GM19438 (cell line): ENCODE measurements around the gene CIRBP.

Source experiments
- ATAC-seq: cut with Tn5 transposase; IDR thresholded peaks from one replicate; pipeline ENCODE4 v1.9.1; 2021; ENCODE audit warnings: low read depth; ENCODE audit not compliant: unreplicated experiment

CIRBP gene

DNA sequence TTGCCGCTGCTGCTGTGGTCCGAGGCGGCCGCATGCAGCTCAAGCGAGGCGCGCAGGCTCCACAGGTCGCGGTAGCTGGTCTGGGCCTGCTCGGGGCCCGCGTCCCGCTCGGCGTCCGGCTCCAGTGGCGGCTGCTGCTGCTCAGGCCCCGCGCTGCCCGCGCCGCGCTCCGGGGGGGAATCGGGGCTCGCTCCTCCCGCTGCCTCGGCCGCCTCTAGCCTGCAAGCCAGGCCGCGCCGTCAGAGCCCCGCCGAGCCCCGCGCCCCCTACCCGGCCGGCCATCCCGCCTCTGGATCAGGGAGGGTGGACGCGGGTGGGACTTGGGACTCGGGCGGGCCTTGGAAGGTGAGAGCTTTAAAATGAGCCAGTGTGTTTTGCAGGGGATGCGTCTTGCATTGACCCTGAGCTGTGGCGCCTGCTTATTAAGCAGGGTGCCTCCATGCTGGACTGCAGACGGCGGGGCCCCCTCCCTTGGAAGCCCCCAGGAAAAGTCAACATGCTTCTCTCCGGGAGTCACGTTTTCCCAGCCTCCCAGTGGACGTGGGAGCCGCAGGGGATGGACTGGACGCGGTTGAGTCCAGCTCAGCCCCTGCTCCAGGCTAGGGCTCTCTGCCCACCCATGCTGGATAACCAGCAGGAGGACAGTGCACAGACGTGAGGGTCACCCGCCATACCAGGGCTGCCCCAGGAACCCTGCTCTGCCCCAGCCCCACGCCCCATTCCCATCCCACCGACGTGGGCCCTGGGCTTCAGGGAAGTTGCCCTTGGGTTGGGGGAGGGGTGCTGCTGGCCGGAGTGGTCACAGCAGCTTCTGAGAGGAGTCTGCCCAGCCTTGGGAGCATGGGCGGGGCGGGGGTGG, 39.0 kb upstream of the CIRBP start:
- ATAC-seq = no peak

DNA sequence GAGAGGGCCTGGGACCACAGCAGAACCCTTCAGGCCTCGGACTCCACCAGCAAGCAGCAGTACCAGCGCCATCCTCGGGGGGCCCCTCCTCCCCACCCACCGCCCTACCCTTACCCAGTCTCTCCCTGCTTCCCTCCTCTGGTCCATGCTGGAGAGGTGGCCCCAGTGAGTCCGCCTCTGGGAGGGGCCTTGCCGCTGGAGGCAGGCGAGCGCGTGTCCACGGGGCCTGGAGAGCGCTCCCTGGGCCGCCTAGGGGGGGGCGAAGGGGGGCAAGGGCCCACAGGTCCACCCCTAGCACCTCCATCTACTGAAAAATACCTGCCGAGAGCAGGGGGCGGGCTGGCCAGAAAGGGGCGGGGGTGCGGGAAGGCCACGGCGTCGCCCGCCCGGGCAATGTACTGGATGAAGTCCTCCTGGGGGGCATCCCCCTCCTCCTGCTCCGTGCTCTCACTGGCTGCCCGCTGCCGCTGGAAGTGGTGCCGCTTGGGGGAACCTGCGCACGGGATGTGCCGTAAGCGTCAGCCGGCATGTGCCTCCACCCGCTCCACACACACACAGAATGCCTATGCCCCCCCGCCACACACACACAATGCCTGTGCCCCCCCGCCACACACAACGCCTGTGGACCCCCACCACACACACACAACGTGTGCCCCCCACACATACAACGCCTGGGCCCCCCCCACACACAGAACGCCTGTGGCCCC, 38.2 kb upstream of the CIRBP start:
- ATAC-seq = no peak

DNA sequence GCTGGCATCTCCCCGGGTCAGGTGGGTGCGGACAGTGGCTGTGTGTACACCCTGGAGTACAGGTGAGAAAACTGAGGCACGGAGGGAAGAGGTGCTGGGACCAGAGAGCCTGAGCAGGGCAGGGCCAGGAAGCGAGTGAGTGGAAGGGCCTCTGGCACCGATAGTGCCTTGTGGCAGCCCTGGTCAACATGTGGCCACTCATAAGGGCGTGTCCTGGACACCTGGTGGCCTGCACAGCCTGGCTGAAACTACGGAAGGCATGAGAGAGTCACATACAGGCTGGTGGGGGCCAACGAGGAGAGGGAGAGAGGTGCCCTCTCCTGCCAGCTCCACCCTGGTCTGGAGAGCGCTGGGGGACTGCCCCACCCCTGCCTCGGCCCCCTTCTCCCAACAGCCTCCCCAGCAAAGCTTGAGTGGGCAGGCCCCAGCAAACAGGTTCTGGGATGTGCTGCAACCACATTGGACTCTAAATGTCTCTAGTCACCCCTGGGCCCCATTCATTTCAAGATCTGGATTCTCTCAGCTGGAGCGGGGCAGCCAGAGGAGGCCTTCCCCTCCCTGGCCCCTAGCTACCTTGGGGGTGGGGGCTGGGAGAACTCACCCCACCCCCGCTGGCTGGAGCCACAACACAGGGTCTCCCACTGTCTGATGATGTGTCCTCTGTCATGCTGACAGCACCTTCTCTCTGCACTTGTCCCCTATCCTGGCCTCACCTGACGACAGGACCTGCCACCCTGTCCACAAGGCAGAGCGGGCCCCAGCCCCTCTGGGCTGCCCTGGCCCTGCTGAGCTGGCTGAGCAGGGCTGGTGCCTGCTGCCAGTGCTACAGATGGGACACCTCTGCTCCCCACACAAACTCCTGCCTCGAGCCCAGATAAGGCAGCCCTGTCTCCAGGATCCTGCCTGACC, 37.1 kb upstream of the CIRBP start:
- ATAC-seq = no peak

DNA sequence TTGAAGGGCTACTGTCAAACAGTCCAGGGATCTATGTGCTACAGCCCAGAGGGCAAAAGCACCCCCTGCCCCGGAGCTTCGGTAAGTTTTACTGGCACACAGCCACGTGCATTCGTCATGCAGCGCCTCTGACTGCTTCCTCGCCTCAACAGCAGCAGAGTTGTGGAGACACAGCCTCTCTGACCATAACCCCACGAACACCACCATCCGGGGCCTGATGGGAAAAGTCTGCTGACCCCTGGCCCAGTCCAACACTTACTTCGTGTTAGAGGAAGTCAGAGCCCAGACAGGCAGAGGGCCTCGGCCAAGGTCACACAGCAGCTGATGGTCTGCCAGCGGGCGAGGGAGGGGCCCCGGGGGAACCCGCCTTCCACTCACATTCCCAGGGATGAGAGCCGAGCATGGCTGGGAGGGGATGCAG, 36.5 kb upstream of the CIRBP start:
- ATAC-seq = no peak

DNA sequence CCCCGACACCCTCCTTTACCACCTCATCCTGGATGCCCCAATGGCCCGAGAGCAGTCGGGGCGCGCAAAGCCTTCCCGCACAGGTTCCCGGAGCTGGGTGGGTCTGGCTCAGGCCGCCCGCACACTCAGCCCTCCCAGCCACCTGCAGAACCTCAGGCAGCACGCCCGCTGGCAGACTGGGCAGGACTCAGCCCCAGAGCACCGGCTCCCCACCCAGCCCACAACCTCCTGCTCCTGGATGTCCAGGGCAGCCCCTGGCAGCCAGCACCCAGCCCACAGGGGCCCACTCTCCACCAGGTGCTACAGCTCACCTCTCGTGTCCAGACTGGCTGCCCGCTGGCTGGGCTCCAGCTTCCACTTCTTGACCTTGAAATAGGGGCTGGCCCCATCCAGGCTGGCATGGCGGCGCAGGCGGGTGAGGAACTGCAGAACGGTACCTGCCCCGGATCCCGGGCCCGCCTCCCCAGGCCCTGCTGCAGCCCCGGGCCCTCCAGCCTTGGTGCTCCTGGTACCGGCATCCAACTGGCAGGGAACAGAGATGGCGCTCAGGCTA, 35.9 kb upstream of the CIRBP start:
- no peak for ATAC-seq

DNA sequence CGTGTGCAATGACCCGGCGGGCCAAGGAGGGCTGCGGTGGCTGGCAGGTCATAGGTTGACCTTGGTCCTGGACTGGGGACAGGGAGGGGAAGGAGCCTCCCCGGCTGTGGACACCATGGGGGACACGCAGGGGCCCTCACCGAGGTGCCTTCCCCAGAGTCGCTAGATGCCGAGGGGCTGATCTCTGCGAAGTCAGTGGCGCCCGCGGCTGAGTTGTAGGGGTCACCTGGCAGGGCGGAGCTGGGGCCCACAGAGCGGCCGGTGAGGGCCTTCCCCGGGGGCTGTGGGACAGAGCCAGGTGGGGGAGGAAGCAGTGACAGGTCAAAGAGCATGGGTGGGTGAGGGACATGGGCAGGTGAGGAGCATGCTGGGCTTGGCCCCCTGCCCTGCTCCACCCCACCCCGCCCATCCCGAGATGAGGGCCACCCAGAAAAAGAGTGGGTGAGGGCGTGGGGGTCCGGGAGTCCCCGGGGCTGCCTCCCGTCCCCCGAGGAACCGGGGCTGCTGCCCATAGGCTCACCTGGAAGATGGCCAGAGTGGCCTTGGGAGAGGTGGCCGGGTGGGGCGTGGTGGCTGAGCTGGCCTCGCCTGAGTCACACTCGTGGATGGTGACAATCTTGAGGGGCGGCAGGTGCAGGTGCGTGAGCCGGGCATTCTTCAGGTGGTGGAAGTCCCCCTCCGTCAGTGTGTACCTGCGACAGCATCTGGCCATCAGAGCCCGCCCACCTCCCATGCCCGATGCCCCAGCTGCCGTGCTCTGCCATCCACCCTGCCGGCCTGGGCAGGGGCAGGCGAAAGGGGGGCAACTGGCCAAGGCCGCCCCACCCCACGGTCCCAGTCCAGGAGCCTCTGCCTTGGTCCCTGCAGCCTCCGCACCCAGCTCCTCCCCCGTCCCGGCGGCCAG, 34.8 kb upstream of the CIRBP start:
- no peak for ATAC-seq

DNA sequence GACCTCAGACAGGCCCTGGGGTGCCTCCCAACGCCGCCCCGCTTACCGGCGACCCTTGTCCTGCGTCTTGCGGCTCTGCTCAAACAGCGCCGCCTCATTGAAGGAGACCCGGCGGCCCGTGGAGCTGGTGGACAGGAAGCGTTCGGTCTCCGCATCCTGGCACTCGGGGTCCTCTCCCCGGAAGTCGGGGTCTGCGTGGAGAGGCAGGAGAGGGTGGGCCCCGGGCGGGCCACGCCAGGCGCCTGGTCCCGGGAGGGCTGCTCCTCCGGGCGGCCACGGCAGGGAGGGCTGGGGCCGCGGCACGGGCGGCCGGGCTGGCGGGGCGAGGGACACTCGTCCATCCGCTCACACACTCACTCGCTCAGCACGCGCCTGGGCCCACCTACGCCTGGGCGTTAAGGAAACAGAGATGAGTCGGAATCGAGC, 34.2 kb upstream of the CIRBP start:
- ATAC-seq = no peak

DNA sequence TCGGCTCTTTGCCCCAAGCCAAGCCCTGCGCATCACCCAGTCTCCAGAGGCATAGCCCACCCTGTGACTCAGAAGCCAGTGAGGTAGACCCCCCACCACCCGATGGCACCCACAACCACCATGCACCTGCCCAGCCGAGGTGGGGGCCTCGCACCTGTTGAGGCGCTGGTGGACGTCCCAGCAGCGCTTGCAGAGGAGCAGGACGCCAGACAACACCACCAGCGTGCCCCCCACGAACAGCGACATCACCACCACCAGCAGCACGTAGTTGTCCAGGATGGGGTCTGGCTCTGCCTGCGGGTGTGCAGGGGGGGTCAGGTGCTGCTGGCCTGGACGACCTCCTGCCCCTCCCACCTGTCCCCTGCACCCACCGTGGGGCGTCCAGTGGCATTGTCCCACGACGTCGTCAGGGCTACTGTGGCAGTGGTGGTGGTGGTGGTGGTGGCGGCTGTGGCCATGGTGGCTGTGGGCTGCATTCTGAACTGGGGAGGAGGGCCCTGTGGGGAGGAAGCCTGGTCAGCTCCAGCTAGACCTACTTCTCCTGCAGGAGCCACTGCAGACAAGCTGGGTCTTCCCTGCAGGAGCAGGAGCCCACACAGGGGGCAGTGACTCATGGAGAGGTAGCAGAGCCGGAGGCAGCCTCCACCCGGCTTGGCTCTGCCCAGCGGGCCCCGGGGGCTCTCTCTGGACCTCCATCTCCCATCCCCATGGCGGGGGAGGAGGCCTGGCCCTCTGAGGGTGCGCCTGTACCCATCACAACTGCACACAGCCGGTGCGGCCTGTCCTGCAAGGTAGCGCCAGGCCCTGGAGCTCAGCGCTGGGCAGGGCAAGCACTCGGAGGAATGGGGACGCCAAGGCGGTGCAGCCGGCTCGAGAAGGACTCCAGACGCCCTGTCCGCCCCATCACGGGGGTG, 33.2 kb upstream of the CIRBP start:
- no peak for ATAC-seq

DNA sequence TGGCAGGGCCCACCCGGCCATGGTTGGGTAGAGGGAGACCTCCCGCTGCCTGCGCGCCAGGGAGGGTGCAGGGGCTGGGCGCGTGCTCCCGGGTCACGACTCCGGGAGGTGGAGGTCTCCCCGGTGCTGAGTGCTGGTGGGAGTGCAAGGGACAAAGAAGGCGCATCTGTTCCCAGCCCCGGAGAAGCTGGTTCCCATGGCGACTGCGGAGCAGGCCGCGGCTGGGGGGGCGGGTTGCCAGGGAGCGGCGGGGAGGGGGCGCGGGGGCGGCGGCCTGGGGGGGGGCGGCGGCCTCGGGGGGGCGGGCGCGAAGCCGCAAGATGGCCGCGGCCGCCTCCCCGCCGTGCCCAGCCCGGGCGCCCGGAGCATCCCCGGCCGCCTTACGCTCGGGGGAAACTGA, 32.6 kb upstream of the CIRBP start:
- ATAC-seq = no peak

DNA sequence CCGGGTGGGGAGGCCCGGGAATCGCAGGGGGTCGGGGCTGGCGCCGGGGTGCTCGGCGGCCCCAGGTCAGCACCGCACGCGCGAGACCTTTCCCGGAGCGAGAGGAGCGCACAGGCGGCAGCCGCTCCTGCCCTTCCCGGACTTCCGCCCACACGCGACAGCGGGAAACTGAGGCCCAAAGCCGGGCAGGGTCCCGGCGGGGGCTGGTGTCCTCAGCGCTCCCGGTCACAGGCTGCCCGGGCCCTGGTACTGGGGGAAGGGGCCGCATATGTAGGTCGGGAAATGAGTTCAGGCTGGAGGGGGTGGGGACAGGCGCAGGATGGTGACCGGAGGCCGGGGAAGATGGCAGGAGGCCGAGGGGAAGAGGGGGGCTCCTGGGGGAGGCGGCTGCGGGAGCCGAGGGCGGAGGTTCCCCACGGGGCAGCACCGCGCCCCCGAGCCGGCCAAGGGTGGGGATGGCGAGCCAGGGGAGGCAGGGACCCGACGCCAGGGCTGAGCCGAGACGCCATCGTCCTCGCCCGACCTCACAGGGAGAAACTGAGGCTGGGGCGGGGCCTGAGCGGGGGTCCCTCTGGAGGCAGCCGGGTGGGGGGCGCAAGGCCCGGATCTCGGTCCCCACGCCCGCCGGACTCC, 32.0 kb upstream of the CIRBP start:
- no peak for ATAC-seq

DNA sequence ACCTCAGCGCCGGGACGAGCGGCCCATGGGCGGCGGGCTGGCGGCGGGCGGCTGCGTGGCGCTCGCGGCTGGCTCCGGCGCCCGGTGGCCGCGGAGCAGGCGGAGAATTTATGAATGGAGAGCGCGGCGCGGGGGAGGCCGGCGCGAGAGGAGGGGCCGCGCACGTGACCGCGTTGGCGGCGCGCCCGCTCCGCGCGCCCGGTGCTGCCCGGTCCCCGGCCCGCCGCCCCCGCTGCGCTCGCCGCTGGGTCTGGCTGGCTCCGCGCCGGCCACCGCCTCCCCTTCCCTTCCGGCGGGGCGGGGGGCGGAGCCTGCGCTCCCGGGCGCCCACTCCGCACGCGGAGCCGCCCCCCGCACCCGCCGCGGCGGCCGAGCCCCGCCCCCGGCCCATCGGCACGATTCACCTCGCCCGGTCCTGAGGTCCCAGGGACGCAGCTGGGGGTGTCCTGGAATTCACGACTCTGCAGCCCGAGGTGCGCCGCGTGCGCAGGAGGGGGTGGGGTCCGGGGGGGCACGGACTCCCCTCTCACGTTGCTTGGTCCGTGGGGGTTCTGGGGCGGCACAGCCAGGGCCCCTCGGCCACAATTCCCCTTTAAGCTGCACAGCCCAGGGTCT, 31.3 kb upstream of the CIRBP start, which contains the start of gene CBARP:
Gene CBARP (minus strand): TSS at position 252 of the 615 bp plus-strand sequence. CDS start 1,905 bp downstream, outside the sequence.
- ATAC-seq = no peak

DNA sequence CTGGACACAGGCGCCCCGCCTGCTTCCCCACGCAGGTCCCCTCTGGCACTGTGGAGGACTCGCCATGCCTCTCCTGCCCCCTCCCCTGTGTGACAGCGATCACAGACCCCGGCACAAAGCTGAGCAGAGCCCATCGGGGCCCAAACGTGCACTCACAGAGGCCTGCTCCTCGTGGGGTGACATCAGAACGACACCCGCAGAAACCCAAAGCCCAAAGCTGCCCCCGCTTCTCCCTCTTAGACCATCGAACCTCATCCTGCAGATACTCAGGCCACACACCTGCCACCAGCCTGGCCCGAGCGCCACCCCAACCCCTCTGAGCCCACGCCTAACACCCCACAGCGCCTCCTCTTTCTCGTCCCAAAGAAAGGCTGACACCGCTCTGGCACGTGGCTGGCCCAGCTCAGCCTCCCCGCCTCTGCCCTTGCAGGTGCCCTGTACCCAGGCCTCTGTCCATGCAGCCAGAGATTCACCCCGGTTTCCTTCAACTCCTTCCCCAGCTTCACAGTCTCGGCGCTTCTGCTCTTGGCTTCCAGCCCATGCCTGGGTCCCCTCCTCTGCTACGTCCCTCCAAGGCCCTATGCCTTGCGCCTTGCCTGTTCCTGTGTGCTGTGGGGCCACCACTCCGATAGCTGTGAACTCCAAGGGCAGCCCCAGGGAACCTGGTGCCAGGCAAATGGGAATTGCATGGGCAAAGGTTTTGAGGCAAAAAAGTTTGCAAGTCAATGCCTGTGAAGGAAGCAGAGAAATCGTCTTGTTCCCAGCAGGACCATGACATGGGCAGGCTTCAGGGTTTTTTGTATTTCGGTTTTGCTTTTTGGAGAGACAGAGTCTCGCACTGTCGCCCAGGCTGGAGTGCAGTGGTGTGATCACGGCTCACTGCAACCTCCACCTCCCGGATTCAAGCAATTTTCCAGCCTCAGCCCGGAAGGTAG, 30.5 kb upstream of the CIRBP start:
- ATAC-seq = no peak

DNA sequence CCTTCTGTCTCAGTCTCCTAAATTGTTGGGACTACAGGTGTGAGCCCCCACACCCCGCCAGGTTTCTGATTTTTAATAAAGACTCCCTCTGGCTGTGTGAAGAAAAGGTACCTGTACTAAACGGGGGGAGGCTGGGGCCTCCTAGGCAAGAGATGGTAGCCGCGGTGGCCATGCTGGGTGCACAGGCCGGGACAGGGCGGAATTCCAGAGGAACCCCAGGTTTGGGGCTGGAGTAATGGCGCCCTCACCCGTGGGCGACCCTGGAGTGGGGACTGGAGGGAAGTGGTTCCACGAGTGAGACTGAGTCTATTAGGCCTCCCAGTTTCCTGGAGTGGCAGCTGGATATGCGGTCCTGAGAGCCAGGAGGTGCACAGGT, 29.7 kb upstream of the CIRBP start:
- no peak for ATAC-seq

DNA sequence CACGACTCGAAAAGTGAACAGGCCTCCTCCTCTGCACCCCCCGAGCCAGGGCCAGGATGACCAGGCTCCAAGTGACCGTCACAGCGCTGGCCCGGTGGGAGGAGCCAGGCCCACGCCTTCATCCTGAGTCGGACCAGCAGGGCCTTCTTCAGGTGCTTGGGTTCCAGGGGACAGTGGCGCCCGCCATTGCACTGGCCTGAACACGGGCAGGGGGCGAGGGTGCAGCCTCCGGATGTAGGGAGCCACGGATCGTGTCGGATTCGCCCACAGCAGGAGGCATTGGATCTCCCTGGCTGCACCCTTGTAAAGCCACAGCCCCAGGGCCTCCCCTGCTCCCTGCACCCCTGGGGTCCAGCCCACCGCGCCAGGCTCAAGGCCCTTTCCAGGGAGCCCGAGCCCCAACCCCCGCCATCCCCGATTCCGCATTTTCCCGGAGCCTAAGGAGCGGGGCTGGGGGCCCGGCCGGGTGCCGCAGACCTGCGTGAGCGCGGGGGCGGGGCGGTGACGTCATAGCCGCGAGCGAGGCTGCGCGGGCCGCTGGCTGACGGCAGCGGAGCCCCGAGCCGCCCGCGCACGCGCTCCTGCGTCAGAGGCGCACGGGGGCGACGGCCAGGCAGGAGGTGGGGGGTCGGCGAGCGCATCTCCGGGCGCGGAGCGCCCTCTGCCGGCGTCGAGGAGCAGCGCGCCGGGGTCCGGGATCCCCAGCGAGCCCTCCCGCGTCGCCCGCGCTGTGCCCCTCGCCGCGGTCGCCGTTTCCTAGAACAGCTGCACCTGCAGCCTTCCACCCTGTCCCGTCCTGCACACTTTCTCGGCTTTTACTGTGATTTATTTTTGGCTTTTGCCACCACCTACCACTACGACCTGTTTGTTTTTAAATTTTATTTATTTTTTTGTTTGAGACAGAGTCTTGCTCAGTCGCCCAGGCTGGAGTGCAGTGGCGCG, 29.1 kb upstream of the CIRBP start:
- no peak for ATAC-seq

DNA sequence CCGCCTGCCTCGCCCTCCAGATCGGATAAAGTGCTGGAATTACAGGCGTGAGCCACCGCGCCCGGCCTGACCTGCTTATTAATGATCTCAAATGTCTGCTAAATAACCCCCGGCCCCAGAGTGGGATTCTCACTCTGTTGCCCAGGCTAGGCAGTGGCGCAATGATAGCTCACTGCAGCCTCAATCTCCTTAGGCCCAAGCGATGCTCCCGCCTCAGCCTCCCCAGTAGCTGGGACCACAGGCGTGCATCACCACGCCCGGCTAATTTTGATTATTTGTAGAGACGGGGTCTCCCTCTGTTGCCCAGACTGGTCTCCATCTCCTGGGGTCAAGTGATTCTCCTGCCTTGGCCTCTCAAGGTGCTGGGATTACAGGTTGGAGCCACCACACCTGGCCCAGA, 28.2 kb upstream of the CIRBP start:
- ATAC-seq = no peak
